GM18505 (cell line): ENCODE results near the gene IFT74.

Source experiments
- ATAC-seq: cut with Tn5 transposase; IDR thresholded peaks from one replicate; pipeline ENCODE4 v1.9.1; 2021; ENCODE audit not compliant: unreplicated experiment
- POLR2A ChIP-seq: IDR thresholded peaks from 4 replicates; pipeline ENCODE4 v1.6.1; 2011; ENCODE audit warnings: borderline replicate concordance; ENCODE audit not compliant: insufficient read depth, insufficient read length; ENCODE audit errors: extremely low read depth

IFT74 gene

GRCh38 chr9:27109621-27110020 lies 153.4 kb downstream of the IFT74 start:
- no peak for TF ChIP-seq POLR2A
- ATAC-seq: no peak

GRCh38 chr9:27110181-27110580 lies 154.0 kb downstream of the IFT74 start:
- no peak for ATAC-seq
- TF ChIP-seq POLR2A: no peak

- TF ChIP-seq POLR2A: no peak
These were observed 156.0 kb downstream of the IFT74 start for GRCh38 chr9:27112235-27112634.

More at GRCh38 chr9:27112235-27112634, 156.0 kb downstream of the IFT74 start:
- ATAC-seq: no peak
